GM21576 (cell line): ENCODE data around the gene UCK2.

ENCODE experiments used
- ATAC-seq: cut with Tn5 transposase; IDR thresholded peaks from one replicate; pipeline ENCODE4 v1.9.1; 2021; ENCODE audit warnings: mild to moderate bottlenecking, moderate library complexity; ENCODE audit not compliant: unreplicated experiment

UCK2 gene

DNA sequence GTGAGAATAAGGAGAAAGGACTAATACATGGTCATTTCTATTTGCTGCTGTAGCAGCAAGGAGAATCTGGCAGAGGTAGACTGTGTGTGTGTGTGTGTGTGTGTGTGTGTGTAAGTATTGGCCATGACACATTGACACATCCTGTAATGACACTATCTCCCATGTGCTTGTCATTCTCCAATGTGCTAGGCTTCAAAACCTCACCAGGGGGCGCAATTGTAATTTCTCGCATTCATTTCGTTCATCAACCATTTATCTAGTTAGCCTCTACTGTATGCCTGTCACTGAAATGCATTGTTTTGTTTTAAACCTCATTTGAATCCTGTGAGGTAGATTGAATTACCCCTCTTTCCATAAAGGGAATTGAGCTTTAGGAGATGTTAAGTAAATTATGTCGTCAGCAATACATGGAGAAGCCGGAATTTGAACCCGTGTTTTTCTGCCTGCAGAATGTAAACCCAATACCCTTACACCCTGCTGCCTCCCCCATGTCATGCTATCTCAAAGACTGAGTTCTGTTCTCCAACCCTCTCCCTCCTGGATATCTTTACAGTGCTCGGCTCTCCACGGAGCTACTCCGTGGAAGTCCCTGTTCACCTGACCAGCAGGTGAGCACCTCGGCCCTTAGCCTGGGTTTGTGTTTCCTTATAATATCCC, 100.8 kb downstream of the UCK2 start:
- ATAC-seq = peak; percentile 51

DNA sequence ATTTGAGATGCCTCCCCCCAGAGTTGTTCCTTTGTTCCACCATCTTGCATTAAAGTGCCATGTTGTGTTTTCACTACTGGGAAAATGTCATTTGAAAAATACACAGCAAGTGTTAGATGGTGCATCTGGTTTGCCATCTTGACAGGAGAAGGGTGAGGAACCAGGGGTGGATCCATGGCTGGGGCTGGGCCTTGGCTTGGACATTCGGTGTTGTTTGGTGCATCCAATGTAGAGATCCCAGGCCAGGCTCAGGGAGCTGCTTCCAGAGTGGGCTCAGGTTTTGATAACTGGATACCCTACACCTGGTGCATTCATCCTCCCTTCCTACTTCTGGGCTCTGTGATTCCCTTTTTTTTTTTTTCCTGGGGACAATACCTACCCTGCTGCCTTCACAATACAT, 103.5 kb downstream of the UCK2 start:
- ATAC-seq = no peak

DNA sequence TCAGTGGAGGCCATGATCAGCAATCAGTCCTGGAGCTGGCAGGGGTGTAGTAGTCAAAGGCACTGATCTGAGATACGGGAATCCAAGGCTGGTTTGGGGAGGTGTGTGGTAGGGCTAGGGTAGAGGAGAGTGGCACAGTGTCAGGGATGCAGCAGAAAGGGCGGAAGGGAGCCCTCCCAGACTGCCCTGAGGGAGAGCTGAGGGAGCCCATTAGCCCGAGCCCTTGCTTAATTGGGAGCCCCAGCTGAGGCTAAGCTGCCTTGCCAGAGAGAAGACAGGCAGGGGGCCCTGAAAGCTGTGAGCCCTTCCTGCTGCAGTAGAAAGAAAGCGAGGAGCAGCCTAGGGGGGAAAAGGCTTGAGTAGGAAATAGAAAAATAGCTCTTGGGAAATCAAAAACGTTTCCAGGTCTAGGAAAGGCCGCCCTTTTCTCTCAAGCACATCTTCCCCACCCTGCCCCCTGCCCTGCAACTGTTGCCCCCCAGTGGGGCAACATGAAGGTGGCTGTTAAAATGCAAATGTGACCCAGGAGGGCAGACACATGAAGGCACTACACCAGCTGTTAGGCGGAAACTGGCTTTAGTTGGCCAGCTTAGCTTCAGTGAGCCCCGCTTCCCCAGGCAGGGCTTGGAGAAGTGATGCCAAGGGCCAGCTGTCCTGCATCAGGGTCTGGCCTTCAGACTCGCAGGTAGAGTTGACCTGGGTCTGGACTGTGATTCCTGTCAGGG, 106.2 kb downstream of the UCK2 start:
- no peak for ATAC-seq

DNA sequence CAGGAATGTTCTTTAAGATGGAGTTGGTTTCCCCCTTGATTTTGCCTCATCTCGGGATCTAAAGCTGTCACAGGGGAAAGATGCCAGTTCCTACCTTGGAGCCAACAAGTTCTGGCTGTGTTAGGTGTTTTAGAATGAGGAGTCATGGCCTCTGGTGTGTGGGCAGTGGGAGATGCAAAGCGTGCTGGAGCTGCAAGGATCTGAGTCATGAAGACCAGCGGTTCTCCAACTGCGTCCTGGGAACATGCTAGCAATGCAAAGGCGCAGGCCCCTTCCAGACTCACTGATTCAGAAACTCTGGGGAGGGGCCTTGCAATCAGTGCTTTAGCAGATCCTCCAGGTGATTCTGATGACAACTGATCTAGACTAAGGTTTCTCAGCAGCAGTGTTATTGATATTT, 109.1 kb downstream of the UCK2 start:
- ATAC-seq = no peak

DNA sequence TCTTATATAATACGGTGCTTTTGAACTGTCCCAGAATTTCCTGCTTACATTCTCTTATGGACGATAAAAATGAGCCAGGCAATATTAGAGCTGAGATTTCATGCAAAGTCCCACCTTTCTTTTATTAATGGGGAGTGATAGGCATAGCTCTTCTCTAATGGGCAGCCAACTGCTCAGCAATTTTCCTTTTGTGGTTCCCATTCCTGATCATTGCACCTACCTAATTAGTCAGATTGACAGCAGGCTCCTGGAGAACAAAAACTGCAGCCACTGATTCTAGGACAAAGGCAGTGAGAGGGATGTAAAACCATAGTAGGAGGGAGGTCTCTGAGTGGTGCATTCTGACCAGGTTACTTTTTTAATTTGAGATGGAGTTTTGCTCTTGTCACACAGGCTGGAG, 110.4 kb downstream of the UCK2 start:
- no peak for ATAC-seq

DNA sequence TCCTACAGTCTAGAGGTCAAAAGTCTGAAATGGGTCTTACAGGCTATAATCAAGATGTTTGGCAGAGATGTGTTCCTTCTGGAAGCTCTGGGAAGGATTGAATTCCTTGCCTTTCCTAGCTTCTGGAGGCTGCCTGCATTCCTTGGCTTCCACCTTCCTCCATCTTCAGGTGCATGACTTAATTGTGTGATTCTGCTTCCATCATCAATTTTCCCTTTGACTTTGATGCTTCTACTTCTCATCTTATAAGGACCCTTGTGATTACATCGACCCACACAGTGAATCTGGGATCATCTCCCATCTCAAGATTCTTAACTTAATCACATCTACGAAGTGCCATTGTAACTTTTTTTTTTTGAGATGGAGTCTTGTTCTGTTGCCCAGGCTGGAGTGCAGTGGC, 111.4 kb downstream of the UCK2 start:
- no peak for ATAC-seq

DNA sequence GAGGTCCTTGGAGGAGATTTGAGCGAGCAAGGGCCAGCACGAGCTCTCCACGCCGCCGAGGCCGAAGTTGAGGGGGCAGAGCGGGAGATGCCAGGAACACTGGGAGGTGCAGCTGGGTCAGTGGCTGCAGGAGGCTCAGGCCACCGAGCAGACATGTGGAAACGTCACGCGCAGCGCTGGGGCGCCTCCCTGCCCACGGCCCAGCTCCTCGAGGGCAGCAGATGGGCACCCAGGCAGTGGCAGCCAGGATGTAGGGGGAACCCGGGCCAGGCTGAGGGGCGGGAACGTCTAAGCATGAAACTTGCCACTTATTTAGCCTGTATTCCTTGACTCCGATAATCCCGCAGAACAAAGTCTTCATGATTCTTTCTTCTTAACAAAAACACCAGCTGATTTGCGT, 114.1 kb downstream of the UCK2 start:
- no peak for ATAC-seq

DNA sequence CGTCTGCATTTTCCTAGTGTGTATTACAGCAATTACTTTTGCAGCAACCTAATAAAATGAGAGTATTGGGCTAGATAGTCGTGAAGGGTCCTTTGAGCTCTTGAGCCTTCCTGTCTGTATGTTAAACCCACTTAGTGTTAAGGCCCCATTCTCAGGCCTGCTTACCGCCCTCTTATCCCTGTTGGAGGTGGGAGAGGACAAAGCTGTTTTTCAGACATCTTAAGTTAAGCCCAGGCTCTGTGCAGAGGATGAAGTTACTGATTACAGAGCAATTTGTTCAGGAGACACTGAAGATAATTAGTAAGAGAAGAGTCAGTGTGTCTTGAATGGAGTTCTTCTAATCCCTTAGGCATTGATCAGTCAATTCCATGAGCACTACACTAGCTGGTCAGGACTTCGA, 114.6 kb downstream of the UCK2 start:
- no peak for ATAC-seq

DNA sequence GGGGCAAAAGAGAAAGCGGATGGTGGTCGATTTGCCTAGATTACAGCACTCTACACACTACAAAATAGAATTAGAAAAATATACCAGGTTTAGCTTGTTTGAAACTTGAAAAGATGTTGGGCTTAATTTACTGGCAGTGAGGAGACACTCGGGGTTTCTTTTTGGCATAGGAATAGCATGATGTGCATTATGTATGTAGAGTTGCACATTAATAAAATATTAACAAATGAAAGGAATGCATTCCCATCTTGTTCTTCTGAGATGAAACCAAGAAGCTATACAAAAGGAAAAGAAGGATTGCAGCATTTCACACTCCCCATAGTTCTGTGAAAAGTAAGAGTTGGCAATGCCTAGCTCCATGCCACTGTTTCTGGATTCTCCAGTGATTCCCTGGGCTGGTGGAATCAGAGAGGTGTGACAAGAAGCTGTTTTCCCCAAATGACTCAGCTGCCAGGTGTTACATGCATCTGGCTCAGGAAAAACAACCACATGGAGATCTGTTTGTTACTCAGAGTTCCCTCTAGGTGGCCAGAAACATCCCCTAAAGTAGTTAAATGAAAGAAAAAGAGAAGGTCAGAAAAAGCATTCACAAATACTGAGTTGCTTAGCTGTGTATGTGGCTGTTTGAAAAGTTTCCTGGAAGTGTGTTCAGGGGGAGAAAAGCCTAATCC, 115.6 kb downstream of the UCK2 start:
- ATAC-seq = no peak

DNA sequence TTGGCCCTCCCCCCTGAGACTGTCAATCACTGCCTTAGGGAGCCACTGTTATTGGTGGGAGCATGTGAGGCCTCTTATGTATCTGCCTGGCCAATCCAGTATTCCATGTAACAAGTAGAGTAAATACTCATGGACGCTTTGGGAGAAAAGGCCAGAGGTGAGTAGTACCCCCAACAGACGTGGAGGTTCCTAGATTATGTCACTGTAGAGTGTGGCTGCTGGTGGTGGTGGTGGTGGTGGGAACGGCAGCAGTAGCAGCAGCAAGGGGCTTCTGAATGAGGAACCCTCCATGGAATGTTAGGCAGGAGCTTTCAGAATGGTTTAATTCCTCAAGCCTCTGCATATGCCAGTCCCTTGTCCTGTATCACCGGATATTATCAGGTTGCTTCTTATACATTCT, 118.5 kb downstream of the UCK2 start:
- no peak for ATAC-seq

DNA sequence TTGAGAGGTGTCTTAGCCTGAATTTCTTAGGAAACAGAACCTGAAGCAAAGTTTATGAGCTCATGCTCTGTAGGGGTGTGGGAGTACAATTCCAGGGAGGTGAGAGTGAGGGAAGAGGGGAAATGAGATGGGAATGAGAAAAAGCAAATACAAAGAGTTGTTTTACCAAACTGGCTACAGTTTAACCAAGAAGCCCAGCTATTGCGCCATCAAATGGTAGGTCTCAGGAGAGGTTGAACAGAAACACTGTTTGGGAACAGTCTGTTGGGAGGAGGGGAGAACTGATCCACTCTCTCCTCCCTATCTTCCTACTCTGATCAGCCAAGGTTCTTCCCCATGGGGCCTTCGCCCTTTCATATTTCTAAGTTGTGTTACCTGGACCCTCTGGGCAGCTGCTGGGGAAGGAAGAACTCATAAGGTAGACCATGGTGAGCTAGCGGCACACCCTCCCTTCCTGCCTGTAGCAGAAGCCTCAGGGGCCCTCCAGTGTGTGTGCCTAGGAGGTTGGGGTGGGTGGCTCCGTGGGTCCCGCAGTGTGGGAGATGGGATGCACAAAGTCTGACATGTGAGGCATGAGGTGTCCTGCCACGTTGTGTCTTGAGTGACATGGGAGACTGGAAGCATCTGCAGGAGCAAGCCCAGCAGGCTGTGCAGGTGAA, 120.5 kb downstream of the UCK2 start:
- ATAC-seq = no peak

DNA sequence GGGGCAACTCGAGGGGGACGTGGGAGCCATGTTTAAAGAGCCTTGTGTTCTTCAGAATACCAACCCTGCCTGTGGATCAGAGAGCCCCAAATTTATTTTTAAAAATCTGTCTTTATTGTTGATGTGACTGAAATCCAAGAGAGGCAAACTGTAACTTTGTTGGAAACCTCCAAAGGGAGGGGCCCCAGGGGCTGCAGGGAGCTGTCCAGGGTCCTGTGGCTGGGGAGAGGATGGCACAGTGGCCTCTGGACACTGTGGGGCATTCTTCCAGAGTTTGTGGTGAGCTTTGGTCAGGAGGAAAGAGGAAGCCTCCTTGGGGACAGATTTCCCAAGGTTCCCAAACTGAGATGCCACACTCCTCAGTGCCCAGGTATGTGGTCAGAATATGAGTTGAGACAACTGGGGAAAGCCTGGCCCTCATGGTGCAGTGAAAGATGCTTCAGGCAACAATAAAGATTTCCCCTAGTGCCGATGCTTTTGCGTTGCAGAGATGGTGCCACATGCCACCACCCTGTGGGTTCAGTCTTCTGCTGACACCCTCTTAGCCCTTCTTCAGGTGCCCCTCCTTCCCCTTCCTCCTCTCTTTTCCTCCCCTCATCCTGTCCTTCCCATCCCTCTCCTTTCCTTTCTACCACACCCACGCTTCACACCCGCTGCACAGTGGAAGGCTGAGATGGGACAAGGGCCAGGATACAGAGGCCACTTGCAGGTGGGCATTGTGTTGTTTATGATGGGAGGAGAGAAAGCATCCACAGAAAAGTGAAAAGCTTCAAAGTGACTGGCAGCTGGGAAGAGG, 122.1 kb downstream of the UCK2 start:
- no peak for ATAC-seq

DNA sequence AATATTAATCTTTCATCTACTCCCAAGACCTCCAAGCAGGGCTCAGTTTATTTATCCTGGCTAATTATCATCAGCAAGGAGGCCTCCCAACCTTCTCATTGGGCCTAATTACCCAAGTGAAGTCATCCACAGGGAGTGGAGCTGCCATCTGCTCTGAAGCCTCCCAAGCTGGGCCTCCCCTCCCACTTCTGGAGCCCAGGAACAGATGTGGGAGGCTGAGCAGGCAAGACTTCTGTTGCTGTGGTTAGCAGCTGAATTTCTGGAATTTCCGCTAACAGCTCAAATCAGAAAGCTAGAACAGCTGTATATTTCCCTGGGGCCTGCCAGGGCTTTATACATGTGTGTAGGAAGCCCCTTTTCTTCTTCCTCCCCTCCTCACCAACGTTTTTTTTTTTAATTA, 127.5 kb downstream of the UCK2 start:
- ATAC-seq = no peak

DNA sequence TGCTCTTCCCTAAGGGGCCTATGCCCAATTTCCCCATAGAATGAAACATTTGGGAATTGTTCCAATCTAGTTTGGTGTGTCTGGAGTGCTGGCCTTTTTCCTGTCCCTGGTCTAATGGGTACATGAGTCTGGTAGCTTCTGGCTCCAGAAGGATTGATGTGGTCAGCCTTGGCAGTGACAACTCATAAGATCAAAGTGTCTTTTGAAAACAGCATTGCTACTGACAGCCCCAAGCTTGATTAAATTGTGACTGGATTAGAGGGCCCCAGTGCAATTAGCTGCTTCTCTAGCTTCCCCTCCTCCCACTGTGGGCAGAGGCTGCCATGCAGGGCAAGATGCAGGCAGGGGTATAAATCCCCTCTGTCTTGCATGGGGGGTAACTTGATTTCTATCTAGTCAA, 130.9 kb downstream of the UCK2 start:
- no peak for ATAC-seq

DNA sequence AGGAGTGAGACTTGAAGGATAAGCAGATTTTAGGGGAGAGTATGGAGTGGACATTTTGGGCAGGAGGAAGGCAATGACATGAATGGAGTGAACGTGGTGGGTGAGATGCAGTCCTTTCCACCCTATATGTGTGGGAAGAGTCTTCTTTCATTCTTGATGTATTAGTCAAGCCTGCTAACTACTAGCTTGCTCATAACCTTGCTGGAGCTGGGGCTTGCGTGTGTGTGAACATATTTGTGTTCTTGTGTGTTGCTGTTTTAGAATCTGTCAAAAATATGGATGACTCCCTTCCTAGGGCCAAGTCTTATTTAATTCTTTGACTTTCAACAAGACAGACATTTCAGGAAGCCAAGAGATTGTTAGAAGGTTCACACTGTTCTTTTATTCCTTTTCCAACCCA, 132.7 kb downstream of the UCK2 start:
- ATAC-seq = no peak

DNA sequence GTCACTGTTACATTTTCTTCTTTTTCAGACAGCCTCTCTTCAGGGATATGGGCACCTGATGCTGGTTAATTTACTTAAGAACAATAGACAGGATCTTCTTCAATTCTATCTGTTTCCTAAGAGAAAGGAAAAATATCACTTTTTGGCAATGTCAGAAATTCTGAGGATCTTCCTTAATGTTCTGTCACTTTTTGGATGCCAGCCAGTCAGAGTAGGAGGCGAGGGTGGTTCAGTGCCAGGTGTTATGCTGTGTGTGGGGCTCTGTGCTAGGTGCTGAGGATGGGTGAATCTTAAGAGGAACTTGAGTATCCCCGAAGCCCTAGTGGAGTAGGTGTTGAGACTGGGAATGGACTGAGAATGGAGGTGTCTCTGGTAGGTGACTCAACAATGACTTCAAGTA, 133.5 kb downstream of the UCK2 start:
- ATAC-seq = no peak
